ENCODE data around the gene ZNF785.

Gene ZNF785

GRCh38 chr16:30569746-30570635, 15.5 kb downstream of the ZNF785 start:
- TF ChIP-seq POLR2AphosphoS5 (IDR thresholded peaks at IDR 0.05; ENCODE audit: low read depth, low read length), result no peak
- TF ChIP-seq SIN3A (IDR thresholded peaks at IDR 0.05; ENCODE audit: borderline replicate concordance, insufficient read depth, low read length), result no peak
- TF ChIP-seq TAF1 (IDR thresholded peaks at IDR 0.05; ENCODE audit: borderline replicate concordance, insufficient read depth, low read length), result no peak
- no peak for TF ChIP-seq FOXP2 (optimal IDR thresholded peaks at IDR 0.05; ENCODE audit: borderline replicate concordance, extremely low read depth, extremely low read length, insufficient read depth)
- TF ChIP-seq, protein P1, sequence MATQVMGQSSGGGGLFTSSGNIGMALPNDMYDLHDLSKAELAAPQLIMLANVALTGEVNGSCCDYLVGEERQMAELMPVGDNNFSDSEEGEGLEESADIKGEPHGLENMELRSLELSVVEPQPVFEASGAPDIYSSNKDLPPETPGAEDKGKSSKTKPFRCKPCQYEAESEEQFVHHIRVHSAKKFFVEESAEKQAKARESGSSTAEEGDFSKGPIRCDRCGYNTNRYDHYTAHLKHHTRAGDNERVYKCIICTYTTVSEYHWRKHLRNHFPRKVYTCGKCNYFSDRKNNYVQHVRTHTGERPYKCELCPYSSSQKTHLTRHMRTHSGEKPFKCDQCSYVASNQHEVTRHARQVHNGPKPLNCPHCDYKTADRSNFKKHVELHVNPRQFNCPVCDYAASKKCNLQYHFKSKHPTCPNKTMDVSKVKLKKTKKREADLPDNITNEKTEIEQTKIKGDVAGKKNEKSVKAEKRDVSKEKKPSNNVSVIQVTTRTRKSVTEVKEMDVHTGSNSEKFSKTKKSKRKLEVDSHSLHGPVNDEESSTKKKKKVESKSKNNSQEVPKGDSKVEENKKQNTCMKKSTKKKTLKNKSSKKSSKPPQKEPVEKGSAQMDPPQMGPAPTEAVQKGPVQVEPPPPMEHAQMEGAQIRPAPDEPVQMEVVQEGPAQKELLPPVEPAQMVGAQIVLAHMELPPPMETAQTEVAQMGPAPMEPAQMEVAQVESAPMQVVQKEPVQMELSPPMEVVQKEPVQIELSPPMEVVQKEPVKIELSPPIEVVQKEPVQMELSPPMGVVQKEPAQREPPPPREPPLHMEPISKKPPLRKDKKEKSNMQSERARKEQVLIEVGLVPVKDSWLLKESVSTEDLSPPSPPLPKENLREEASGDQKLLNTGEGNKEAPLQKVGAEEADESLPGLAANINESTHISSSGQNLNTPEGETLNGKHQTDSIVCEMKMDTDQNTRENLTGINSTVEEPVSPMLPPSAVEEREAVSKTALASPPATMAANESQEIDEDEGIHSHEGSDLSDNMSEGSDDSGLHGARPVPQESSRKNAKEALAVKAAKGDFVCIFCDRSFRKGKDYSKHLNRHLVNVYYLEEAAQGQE (IDR thresholded peaks at IDR 0.05; ENCODE audit: insufficient read depth in 1 of 2, low read depth in 2 of 2, low read length in 2 of 2), result no peak

DNA sequence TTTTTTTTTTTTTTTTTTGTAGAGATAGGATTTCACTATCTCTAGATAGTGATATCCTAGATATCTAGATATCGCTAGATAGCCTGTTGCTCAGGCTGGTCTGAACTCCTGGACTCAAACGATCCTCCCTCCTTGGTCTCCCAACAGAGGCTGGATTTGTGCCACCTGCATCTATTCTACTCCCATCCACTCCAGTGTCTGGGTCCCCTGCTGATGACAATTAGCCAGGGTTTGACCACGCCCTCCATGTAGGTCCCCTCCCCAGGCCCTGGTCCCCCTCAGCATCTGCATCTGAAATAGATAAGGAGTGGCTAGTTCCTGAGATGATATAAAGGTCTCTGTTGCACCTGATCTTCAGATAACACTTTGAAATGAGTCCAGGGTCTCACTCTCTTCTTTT, 16.2 kb downstream of the ZNF785 start:
- no peak for TF ChIP-seq FOXP2 (optimal IDR thresholded peaks at IDR 0.05; ENCODE audit: borderline replicate concordance, extremely low read depth, extremely low read length, insufficient read depth)
- TF ChIP-seq SIN3A (IDR thresholded peaks at IDR 0.05; ENCODE audit: borderline replicate concordance, insufficient read depth, low read length), result no peak
- TF ChIP-seq TAF1 (IDR thresholded peaks at IDR 0.05; ENCODE audit: borderline replicate concordance, insufficient read depth, low read length), result no peak
- no peak for TF ChIP-seq POLR2AphosphoS5 (IDR thresholded peaks at IDR 0.05; ENCODE audit: low read depth, low read length)
- TF ChIP-seq, protein P1 (IDR thresholded peaks at IDR 0.05; ENCODE audit: insufficient read depth in 1 of 2, low read depth in 2 of 2, low read length in 2 of 2), result no peak

DNA sequence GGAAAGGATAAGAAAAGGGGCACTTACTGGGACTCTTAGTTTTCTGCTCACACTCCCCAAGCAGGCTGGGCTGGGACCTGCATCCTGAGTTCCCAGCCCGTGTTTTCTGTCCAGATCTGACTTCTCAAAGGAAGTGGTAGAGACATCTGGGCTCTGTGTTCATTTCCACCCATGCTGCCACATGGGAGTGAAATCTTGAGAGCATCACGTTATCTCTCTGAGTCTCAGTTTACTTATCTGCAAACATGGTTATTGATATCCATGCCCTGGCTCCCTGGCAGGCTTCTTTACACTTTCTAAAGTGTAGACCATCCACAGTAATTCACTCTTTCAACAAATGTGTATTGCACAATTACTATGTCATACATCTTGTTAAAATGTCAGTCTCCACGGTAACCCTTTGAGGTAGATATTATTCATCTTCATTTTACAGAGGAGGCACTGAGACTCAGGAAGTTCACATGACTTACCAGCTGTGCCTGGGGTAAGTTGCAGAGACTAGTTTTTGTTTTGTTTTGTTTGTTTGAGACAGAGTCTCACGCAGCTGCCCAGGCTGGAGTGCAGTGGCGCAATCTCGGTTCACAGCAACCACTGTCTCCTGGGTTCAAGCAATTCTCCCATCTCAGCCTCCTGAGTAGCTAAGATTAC, 17.4 kb downstream of the ZNF785 start:
- TF ChIP-seq, protein P1 (IDR thresholded peaks at IDR 0.05; ENCODE audit: insufficient read depth in 1 of 2, low read depth in 2 of 2, low read length in 2 of 2), result no peak
- no peak for TF ChIP-seq TAF1 (IDR thresholded peaks at IDR 0.05; ENCODE audit: borderline replicate concordance, insufficient read depth, low read length)
- TF ChIP-seq FOXP2 (optimal IDR thresholded peaks at IDR 0.05; ENCODE audit: borderline replicate concordance, extremely low read depth, extremely low read length, insufficient read depth), result no peak
- TF ChIP-seq POLR2AphosphoS5 (IDR thresholded peaks at IDR 0.05; ENCODE audit: low read depth, low read length), result no peak
- no peak for TF ChIP-seq SIN3A (IDR thresholded peaks at IDR 0.05; ENCODE audit: borderline replicate concordance, insufficient read depth, low read length)

- TF ChIP-seq FOXP2 (optimal IDR thresholded peaks at IDR 0.05; ENCODE audit: borderline replicate concordance, extremely low read depth, extremely low read length, insufficient read depth) (no peak), SIN3A (IDR thresholded peaks at IDR 0.05; ENCODE audit: borderline replicate concordance, insufficient read depth, low read length) (no peak), POLR2AphosphoS5 (IDR thresholded peaks at IDR 0.05; ENCODE audit: low read depth, low read length) (no peak), TAF1 (IDR thresholded peaks at IDR 0.05; ENCODE audit: borderline replicate concordance, insufficient read depth, low read length) (no peak)
- TF ChIP-seq, protein P1 (IDR thresholded peaks at IDR 0.05; ENCODE audit: insufficient read depth in 1 of 2, low read depth in 2 of 2, low read length in 2 of 2), result no peak
Measured at GRCh38 chr16:30567160-30567990, 18.1 kb downstream of the ZNF785 start.

Data from PFSK-1 (cell line).